ENCODE measurements around the gene PPP1R16B. TPM values are rescaled to one million over a fixed set of nuclear protein-coding genes. Genes with fewer than 3 reads are reported as not detected.

Gene PPP1R16B
- total RNA-seq, 5 donors from 2014 or later (not counting 1 experiment from before 2014, with no cell fraction given) = 32.0 to 58.5 (median 50.2) TPM

- ChIA-PET POLR2A (no interaction called here), CTCF (no interaction called here)
- Mint-ChIP-seq H3K27ac (no peak overlapping the region), H3K4me1 (peaks cover 22 to 29% (median 25%) of the 10 kb centered on the region in 3 donors), H3K36me3 (peaks cover 43% of the 10 kb centered on the region), H3K4me3 (no peak overlapping the region), H3K27me3 (no peaks in the 10 kb centered on the region), H3K9me3 (no peaks in the 10 kb centered on the region)
- Histone ChIP-seq H3K27ac (ENCODE audit: low read length) (no peak overlapping the region), H3K9me3 (no peaks in the 10 kb centered on the region), H3K4me1 (ENCODE audit: control insufficient read depth in 1 of 2, extremely low read depth in 1 of 2, insufficient read depth in 2 of 2, low read length in 2 of 2) (peaks cover 4 to 25% of the 10 kb centered on the region in 2 experiments), H3K4me3 (ENCODE audit: control insufficient read depth in 1 of 2, extremely low read depth in 1 of 2, low read length in 1 of 2) (no peak overlapping the region), H3K36me3 (ENCODE audit: control insufficient read depth in 2 of 2, extremely low read depth in 1 of 2, insufficient read depth in 1 of 2, low read length in 1 of 2) (peaks cover 2 to 56% of the 10 kb centered on the region in 2 donors), H3K27me3 (replicated peaks in 1 of 2; ENCODE audit: control insufficient read depth in 2 of 2, extremely low read depth in 1 of 2, insufficient read depth in 2 of 2, low read length in 1 of 2) (no peaks in the 10 kb centered on the region)
- ATAC-seq (replicated peaks in 1 of 4) (no peak), DNase-seq (no peak)
- WGBS (ENCODE audit: insufficient coverage) = 60% methylated on average over 1 of the region's 4 CpGs
These were observed 91.8 kb downstream of the PPP1R16B start for GRCh38 chr20:38897267-38897666.

GRCh38 chr20:38900606-38901005 is 95.1 kb downstream of the PPP1R16B start:
- Histone ChIP-seq H3K4me1 (ENCODE audit: control insufficient read depth in 1 of 2, extremely low read depth in 1 of 2, insufficient read depth in 2 of 2, low read length in 2 of 2) (peaks cover 0 to 2% of the 10 kb centered on the region in 2 experiments), H3K36me3 (ENCODE audit: control insufficient read depth in 2 of 2, extremely low read depth in 1 of 2, insufficient read depth in 1 of 2, low read length in 1 of 2) (peaks cover 9 to 78% of the 10 kb centered on the region in 2 donors), H3K4me3 (ENCODE audit: control insufficient read depth in 1 of 2, extremely low read depth in 1 of 2, low read length in 1 of 2) (no peak overlapping the region), H3K27me3 (replicated peaks in 1 of 2; ENCODE audit: control insufficient read depth in 2 of 2, extremely low read depth in 1 of 2, insufficient read depth in 2 of 2, low read length in 1 of 2) (no peaks in the 10 kb centered on the region), H3K9me3 (no peaks in the 10 kb centered on the region), H3K27ac (ENCODE audit: low read length) (no peak overlapping the region)
- H3K36me3 Mint-ChIP-seq = peaks cover 66% of the 10 kb centered on the region
- no peak for DNase-seq
- WGBS (ENCODE audit: insufficient coverage) = 98% methylated on average over 9 of the region's 13 CpGs
- H3K4me1 Mint-ChIP-seq = peaks cover 0 to 7% (median 0%) of the 10 kb centered on the region in 3 donors
- H3K27me3 Mint-ChIP-seq = no peaks in the 10 kb centered on the region
- ChIA-PET CTCF (interaction anchor here in 1 of 2 donors (1.0 kb wide), 1 partner anchor 8 kb away, joined by 3 read pairs; no protein-coding TSS in a partner anchor), POLR2A (no interaction called here)
- no peak overlapping the region for H3K4me3 Mint-ChIP-seq
- no peak overlapping the region for H3K27ac Mint-ChIP-seq
- peaks cover 0 to 4% (median 0%) of the 10 kb centered on the region in 3 donors for H3K9me3 Mint-ChIP-seq
- ATAC-seq (replicated peaks in 1 of 4) = no peak

GRCh38 chr20:38902601-38903000 is 97.1 kb downstream of the PPP1R16B start:
- ChIA-PET POLR2A (interaction anchor here in 1 of 2 donors (0.5 kb wide), 1 partner anchor 9 kb away, joined by 3 read pairs; no protein-coding TSS in a partner anchor), CTCF (no interaction called here)
- no peaks in the 10 kb centered on the region for H3K27me3 ChIP-seq (replicated peaks in 1 of 2; ENCODE audit: control insufficient read depth in 2 of 2, extremely low read depth in 1 of 2, insufficient read depth in 2 of 2, low read length in 1 of 2)
- Mint-ChIP-seq H3K36me3 (peaks cover 70% of the 10 kb centered on the region), H3K9me3 (peaks cover 0 to 4% (median 0%) of the 10 kb centered on the region in 3 donors), H3K27ac (no peak overlapping the region), H3K4me1 (peaks cover 0 to 3% (median 0%) of the 10 kb centered on the region in 3 donors), H3K27me3 (no peaks in the 10 kb centered on the region), H3K4me3 (no peak overlapping the region)
- no peak for DNase-seq
- peaks cover 0 to 2% of the 10 kb centered on the region in 2 experiments for H3K4me1 ChIP-seq (ENCODE audit: control insufficient read depth in 1 of 2, extremely low read depth in 1 of 2, insufficient read depth in 2 of 2, low read length in 2 of 2)
- no peak overlapping the region for H3K27ac ChIP-seq (ENCODE audit: low read length)
- no peak for ATAC-seq (replicated peaks in 1 of 4)
- peaks cover 11 to 80% of the 10 kb centered on the region in 2 donors for H3K36me3 ChIP-seq (ENCODE audit: control insufficient read depth in 2 of 2, extremely low read depth in 1 of 2, insufficient read depth in 1 of 2, low read length in 1 of 2)
- H3K4me3 ChIP-seq (ENCODE audit: control insufficient read depth in 1 of 2, extremely low read depth in 1 of 2, low read length in 1 of 2) = no peak overlapping the region
- WGBS (ENCODE audit: insufficient coverage) = 92% methylated on average over 8 of the region's 8 CpGs
- no peaks in the 10 kb centered on the region for H3K9me3 ChIP-seq

GRCh38 chr20:38903335-38903734 is 97.8 kb downstream of the PPP1R16B start:
- no peak for ATAC-seq (replicated peaks in 1 of 4)
- Histone ChIP-seq H3K36me3 (ENCODE audit: control insufficient read depth in 2 of 2, extremely low read depth in 1 of 2, insufficient read depth in 1 of 2, low read length in 1 of 2) (peaks cover 12 to 81% of the 10 kb centered on the region in 2 donors), H3K27me3 (replicated peaks in 1 of 2; ENCODE audit: control insufficient read depth in 2 of 2, extremely low read depth in 1 of 2, insufficient read depth in 2 of 2, low read length in 1 of 2) (no peaks in the 10 kb centered on the region), H3K27ac (ENCODE audit: low read length) (no peak overlapping the region), H3K4me1 (ENCODE audit: control insufficient read depth in 1 of 2, extremely low read depth in 1 of 2, insufficient read depth in 2 of 2, low read length in 2 of 2) (peaks cover 0 to 2% of the 10 kb centered on the region in 2 experiments), H3K4me3 (ENCODE audit: control insufficient read depth in 1 of 2, extremely low read depth in 1 of 2, low read length in 1 of 2) (no peak overlapping the region), H3K9me3 (no peaks in the 10 kb centered on the region)
- DNase-seq = no peak
- Mint-ChIP-seq H3K9me3 (peaks cover 0 to 4% (median 0%) of the 10 kb centered on the region in 3 donors), H3K27me3 (no peaks in the 10 kb centered on the region), H3K4me3 (no peak overlapping the region), H3K36me3 (peaks cover 71% of the 10 kb centered on the region), H3K4me1 (peaks cover 0 to 3% (median 0%) of the 10 kb centered on the region in 3 donors), H3K27ac (no peak overlapping the region)
- ChIA-PET POLR2A (no interaction called here), CTCF (no interaction called here)
- WGBS (ENCODE audit: insufficient coverage) = 65% methylated on average over 5 of the region's 5 CpGs

- no peaks in the 10 kb centered on the region for H3K27me3 ChIP-seq (replicated peaks in 1 of 2; ENCODE audit: control insufficient read depth in 2 of 2, extremely low read depth in 1 of 2, insufficient read depth in 2 of 2, low read length in 1 of 2)
- H3K9me3 Mint-ChIP-seq = peaks cover 0 to 4% (median 0%) of the 10 kb centered on the region in 3 donors
- peaks cover 17 to 90% of the 10 kb centered on the region in 2 donors for H3K36me3 ChIP-seq (ENCODE audit: control insufficient read depth in 2 of 2, extremely low read depth in 1 of 2, insufficient read depth in 1 of 2, low read length in 1 of 2)
- H3K4me1 Mint-ChIP-seq = peaks cover 0 to 3% (median 0%) of the 10 kb centered on the region in 3 donors
- H3K4me3 Mint-ChIP-seq = no peak overlapping the region
- H3K4me3 ChIP-seq (ENCODE audit: control insufficient read depth in 1 of 2, extremely low read depth in 1 of 2, low read length in 1 of 2) = no peak overlapping the region
- H3K9me3 ChIP-seq = no peaks in the 10 kb centered on the region
- ChIA-PET CTCF (interaction anchor here in 1 of 2 donors (0.9 kb wide), 1 partner anchor 16 kb away, joined by 5 read pairs; no protein-coding TSS in a partner anchor), POLR2A (no interaction called here)
- WGBS (ENCODE audit: insufficient coverage) = no CpG with 5 or more reads among the region's 1 CpG
- no peaks in the 10 kb centered on the region for H3K27me3 Mint-ChIP-seq
- H3K27ac ChIP-seq (ENCODE audit: low read length) = no peak overlapping the region
- peak overlapping the region in 1 of 2 donors; percentile 28 for H3K27ac Mint-ChIP-seq
- H3K4me1 ChIP-seq (ENCODE audit: control insufficient read depth in 1 of 2, extremely low read depth in 1 of 2, insufficient read depth in 2 of 2, low read length in 2 of 2) = no peaks in the 10 kb centered on the region
- ATAC-seq (replicated peaks in 1 of 4) (no peak), DNase-seq (no peak)
- peaks cover 78% of the 10 kb centered on the region for H3K36me3 Mint-ChIP-seq
These were observed 99.9 kb downstream of the PPP1R16B start for GRCh38 chr20:38905375-38905774.

GRCh38 chr20:38907918-38908677 is 102.6 kb downstream of the PPP1R16B start:
- WGBS (ENCODE audit: insufficient coverage) = 100% methylated on average over 13 of the region's 13 CpGs
- no peaks in the 10 kb centered on the region for H3K4me1 ChIP-seq (ENCODE audit: control insufficient read depth in 1 of 2, extremely low read depth in 1 of 2, insufficient read depth in 2 of 2, low read length in 2 of 2)
- H3K27ac Mint-ChIP-seq = no peak overlapping the region
- H3K36me3 Mint-ChIP-seq = peaks cover 62% of the 10 kb centered on the region
- H3K27ac ChIP-seq (ENCODE audit: low read length) = no peak overlapping the region
- DNase-seq (no peak), ATAC-seq (replicated peaks in 1 of 4) (no peak)
- no peaks in the 10 kb centered on the region for H3K27me3 ChIP-seq (replicated peaks in 1 of 2; ENCODE audit: control insufficient read depth in 2 of 2, extremely low read depth in 1 of 2, insufficient read depth in 2 of 2, low read length in 1 of 2)
- CTCF ChIA-PET = interaction anchor here in 1 of 2 donors (0.6 kb wide), 1 partner anchor 21 kb away, joined by 3 read pairs; no protein-coding TSS in a partner anchor
- no peak overlapping the region for H3K4me3 ChIP-seq (ENCODE audit: control insufficient read depth in 1 of 2, extremely low read depth in 1 of 2, low read length in 1 of 2)
- peaks cover 0 to 3% (median 0%) of the 10 kb centered on the region in 3 donors for H3K4me1 Mint-ChIP-seq
- H3K9me3 Mint-ChIP-seq = peaks cover 0 to 4% (median 0%) of the 10 kb centered on the region in 3 donors
- no peak overlapping the region for H3K4me3 Mint-ChIP-seq
- no peaks in the 10 kb centered on the region for H3K27me3 Mint-ChIP-seq
- H3K9me3 ChIP-seq = no peaks in the 10 kb centered on the region
- H3K36me3 ChIP-seq (ENCODE audit: control insufficient read depth in 2 of 2, extremely low read depth in 1 of 2, insufficient read depth in 1 of 2, low read length in 1 of 2) = peaks cover 14 to 76% of the 10 kb centered on the region in 2 donors
- POLR2A ChIA-PET = interaction anchor here in 1 of 2 donors (0.6 kb wide), 1 partner anchor 14 kb away, joined by 3 read pairs; no protein-coding TSS in a partner anchor

All from T-cell (primary cell).